ENCODE results near the gene TRAK2. TPM values are rescaled to one million over a fixed set of nuclear protein-coding genes. Genes with fewer than 3 reads are reported as not detected.
A peak's percentile ranks its signal among the peaks of the same experiment; 100 is the strongest.

TRAK2 gene
- total RNA-seq, 4 donors from 2014 or later = 16.1 to 46.7 (median 26.5) TPM

DNA sequence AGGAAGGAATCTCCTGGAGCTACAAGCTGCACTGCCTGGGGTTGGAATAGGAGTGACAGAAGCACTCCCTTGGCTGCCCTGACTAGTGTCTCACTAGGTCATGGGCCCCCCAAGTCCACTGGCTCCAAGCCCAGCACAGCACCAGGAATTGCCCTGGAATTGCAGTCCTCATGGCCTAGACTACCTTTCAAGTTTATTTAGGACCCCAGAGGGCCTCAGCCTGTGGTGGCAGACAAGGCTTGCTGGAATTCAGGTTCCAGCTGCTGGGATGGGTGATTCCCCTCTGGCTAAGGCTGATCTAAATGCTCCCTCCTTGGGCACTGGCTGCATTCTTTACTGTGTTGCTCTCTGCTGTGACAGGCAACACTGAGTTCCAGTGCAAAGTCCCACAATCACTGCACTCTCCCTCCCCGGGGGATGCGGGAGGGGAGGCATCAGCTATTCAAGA lies 14.3 kb upstream of the TRAK2 start:
- Histone ChIP-seq H3K27ac (peak overlapping the region; percentile 65 to 89 (median 80)), H3K36me3 (peaks cover 0 to 62% of the 10 kb centered on the region in 2 donors), H3K27me3 (no peaks in the 10 kb centered on the region), H3K4me3 (no peak overlapping the region), H3K4me1 (peaks cover 15 to 20% of the 10 kb centered on the region in 2 donors), H3K9me3 (no peaks in the 10 kb centered on the region)
- intact Hi-C loops (cut with DNase I; ENCODE audit: low total_unique reads) (no loop called here), in situ Hi-C loops (cut with MboI; ENCODE audit: low sequenced_read_pairs in 4 of 4) (no loop called here)
- ATAC-seq (peak; percentile 40 to 47), DNase-seq (no peak)
- TF ChIP-seq, protein P1, sequence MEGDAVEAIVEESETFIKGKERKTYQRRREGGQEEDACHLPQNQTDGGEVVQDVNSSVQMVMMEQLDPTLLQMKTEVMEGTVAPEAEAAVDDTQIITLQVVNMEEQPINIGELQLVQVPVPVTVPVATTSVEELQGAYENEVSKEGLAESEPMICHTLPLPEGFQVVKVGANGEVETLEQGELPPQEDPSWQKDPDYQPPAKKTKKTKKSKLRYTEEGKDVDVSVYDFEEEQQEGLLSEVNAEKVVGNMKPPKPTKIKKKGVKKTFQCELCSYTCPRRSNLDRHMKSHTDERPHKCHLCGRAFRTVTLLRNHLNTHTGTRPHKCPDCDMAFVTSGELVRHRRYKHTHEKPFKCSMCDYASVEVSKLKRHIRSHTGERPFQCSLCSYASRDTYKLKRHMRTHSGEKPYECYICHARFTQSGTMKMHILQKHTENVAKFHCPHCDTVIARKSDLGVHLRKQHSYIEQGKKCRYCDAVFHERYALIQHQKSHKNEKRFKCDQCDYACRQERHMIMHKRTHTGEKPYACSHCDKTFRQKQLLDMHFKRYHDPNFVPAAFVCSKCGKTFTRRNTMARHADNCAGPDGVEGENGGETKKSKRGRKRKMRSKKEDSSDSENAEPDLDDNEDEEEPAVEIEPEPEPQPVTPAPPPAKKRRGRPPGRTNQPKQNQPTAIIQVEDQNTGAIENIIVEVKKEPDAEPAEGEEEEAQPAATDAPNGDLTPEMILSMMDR (IDR thresholded peaks at IDR 0.05 in 4 of 5, conservative IDR thresholded peaks at IDR 0.05 in 1 of 5) = no peak
- TF ChIP-seq POLR2A (IDR thresholded peaks at IDR 0.05) = no peak

DNA sequence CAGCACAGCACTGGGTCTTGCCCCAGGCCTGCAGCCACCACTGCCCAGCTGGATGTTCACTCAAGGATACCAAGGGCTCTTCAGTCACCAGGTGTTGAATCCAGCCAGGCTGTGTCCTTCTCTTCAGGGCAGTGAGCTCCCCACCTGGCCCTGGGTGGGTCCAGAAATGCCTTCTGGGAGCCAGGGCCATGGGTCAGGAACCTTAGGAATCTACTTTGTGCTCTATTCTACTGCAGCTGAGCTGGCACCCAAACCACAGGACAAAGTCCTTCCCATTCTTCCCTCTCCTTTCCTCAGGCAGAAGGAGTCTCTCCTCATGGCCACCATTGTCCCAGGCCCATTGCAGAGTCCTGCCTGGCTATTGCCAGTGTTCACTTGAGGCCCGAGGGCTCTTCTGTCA lies 13.3 kb upstream of the TRAK2 start:
- ATAC-seq (no peak), DNase-seq (no peak)
- no peaks in the 10 kb centered on the region for H3K27me3 ChIP-seq
- H3K4me1 ChIP-seq = peaks cover 15 to 20% of the 10 kb centered on the region in 2 donors
- intact Hi-C loops (cut with DNase I; ENCODE audit: low total_unique reads) = no loop called here
- no peaks in the 10 kb centered on the region for H3K9me3 ChIP-seq
- no peak overlapping the region for H3K4me3 ChIP-seq
- H3K36me3 ChIP-seq = peaks cover 0 to 62% of the 10 kb centered on the region in 2 donors
- H3K27ac ChIP-seq = peak overlapping the region in 3 of 4 donors; percentile 78 to 89 (median 83)
- in situ Hi-C loops (cut with MboI; ENCODE audit: low sequenced_read_pairs in 4 of 4) = no loop called here
- TF ChIP-seq, protein P1 (IDR thresholded peaks at IDR 0.05 in 4 of 5, conservative IDR thresholded peaks at IDR 0.05 in 1 of 5) = no peak
- TF ChIP-seq POLR2A (IDR thresholded peaks at IDR 0.05) = no peak

DNA sequence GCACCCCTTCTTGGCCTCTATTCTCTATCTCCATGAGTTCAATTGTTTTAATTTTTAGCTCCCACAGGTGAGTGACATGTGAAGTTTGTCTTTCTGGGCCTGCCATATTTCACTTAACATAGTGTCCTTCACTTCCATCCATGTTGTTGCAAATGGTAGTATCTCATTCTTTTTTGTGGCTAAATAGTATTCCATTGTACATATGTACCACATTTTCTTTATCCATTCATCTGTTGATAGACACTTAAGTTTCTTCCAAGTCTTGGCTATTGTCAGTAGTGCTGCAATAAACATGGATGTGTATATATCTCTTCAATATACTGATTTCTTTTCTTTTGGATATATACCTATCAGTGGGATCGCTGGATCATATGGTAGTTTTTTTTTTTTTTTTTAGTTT lies 9.3 kb upstream of the TRAK2 start:
- intact Hi-C loops (cut with DNase I; ENCODE audit: low total_unique reads) = no loop called here
- H3K36me3 ChIP-seq = peaks cover 0 to 83% of the 10 kb centered on the region in 2 donors

DNA sequence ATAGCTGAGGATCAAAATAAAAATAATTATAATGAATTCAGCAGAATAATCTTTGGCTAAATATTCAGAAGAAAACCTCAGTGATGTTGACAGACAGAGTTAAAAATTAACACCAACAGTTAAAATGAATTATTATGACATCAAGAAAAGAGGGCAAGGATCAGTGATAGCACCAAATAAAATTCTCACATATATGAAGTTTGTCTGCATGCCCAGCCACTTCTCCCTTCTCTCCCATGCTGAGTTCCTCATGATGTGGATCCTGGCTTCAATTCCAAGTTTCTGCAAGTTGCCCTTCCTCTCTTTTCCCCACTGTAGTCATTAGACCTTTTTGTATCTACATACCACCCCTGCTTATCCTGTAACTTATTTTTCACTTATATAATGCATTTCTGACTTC lies 7.1 kb upstream of the TRAK2 start:
- DNase-seq = no peak
- in situ Hi-C loops (cut with MboI; ENCODE audit: low sequenced_read_pairs in 4 of 4) (loop anchor here in 1 of 4 donors (10.0 kb wide), 1 partner anchor 316 kb away; no protein-coding TSS in a partner anchor), intact Hi-C loops (cut with DNase I; ENCODE audit: low total_unique reads) (loop anchor here (10.0 kb wide), 1 partner anchor 1504 kb away; the partner anchor contains the start of genes MAIP1 and TYW5)
- ATAC-seq = no peak
- Histone ChIP-seq H3K4me3 (no peak overlapping the region), H3K27me3 (no peaks in the 10 kb centered on the region), H3K36me3 (peaks cover 0 to 63% of the 10 kb centered on the region in 2 donors), H3K9me3 (no peaks in the 10 kb centered on the region), H3K27ac (no peak overlapping the region), H3K4me1 (peaks cover 4 to 6% of the 10 kb centered on the region in 2 donors)
- TF ChIP-seq POLR2A (IDR thresholded peaks at IDR 0.05) = no peak
- TF ChIP-seq, protein P1 (IDR thresholded peaks at IDR 0.05 in 4 of 5, conservative IDR thresholded peaks at IDR 0.05 in 1 of 5) = no peak

More for the DNA sequence above, 9.3 kb upstream of the TRAK2 start:
- no peak for TF ChIP-seq POLR2A (IDR thresholded peaks at IDR 0.05)
- TF ChIP-seq, protein P1 (IDR thresholded peaks at IDR 0.05 in 4 of 5, conservative IDR thresholded peaks at IDR 0.05 in 1 of 5) = no peak
- Histone ChIP-seq H3K9me3 (no peaks in the 10 kb centered on the region), H3K27ac (no peak overlapping the region), H3K4me3 (no peak overlapping the region), H3K27me3 (no peaks in the 10 kb centered on the region), H3K4me1 (peaks cover 1 to 2% of the 10 kb centered on the region in 2 donors)
- no peak for ATAC-seq
- in situ Hi-C loops (cut with MboI; ENCODE audit: low sequenced_read_pairs in 4 of 4) = no loop called here
- DNase-seq = no peak

Measured in gastrocnemius medialis (tissue), 4 donors.